SK-N-SH (cell line): ENCODE data around the gene MOV10L1. TPM values are rescaled to one million over a fixed set of nuclear protein-coding genes. Genes with fewer than 3 reads are reported as not detected.
"Not testable (repeated sequence)": the region's sequence is repeated elsewhere in the genome, so short reads cannot be mapped to it uniquely, and the experiment has no call there.

Experiments used
- CTCF ChIA-PET: fragments of 300-600, 350-600 bp; formaldehyde crosslinking; extraction: SDS; loops from one replicate; lab custom pipeline; 2021; lab: Yijun Ruan, JAX
- POLR2A ChIA-PET: fragments of 350-600 bp; sonication (Branson Sonifier 250); formaldehyde crosslinking; extraction: SDS; loops from one replicate; lab custom pipeline; 2020; ENCODE audit warnings: antibody characterized with exemption, inconsistent platforms; lab: Yijun Ruan, JAX
- DNase-seq: peaks from one replicate; pipeline ENCODE4 v3.0.0; 2012
- H2AFZ ChIP-seq: fragments of 200-600 bp; sonication (generic); 2 replicates; pipeline ENCODE4 v1.8.1; 2016; ENCODE audit warnings: antibody characterized with exemption, mild to moderate bottlenecking, low read depth
- H3F3A ChIP-seq: fragments of 200-600 bp; sonication (generic); replicated peaks from 2 replicates; pipeline ENCODE3; 2016; ENCODE audit warnings: antibody characterized with exemption, mild to moderate bottlenecking; ENCODE audit not compliant: insufficient read depth
- H3K27ac ChIP-seq, 2 experiments: fragments of 200-500 bp in 1 of 2; fragments of 200-600 bp in 1 of 2; sonication (Bioruptor generic) in 1 of 2; sonication (generic), shearing (Covaris generic) in 1 of 2; 2 replicates each; pipeline versions ENCODE4 v1.5.1 to v1.6.1; 2014 to 2016; ENCODE audit warnings: low read depth in 2 of 2, inconsistent platforms in 1 of 2, low read length in 1 of 2, mild to moderate bottlenecking in 1 of 2, mixed read lengths in 1 of 2
- H3K27me3 ChIP-seq: fragments of 200-600 bp; sonication (generic), shearing (Covaris generic); 2 replicates; pipeline ENCODE4 v1.6.1; 2016; ENCODE audit warnings: mixed run types; ENCODE audit not compliant: insufficient read depth
- H3K36me3 ChIP-seq, 2 experiments: fragments of 200-500 bp in 1 of 2; fragments of 200-600 bp in 1 of 2; sonication (Bioruptor generic) in 1 of 2; sonication (generic) in 1 of 2; replicated peaks in 1 of 2; 2 replicates each; pipeline versions ENCODE3 to v1.5.1; 2014 to 2016; ENCODE audit warnings: low read length in 1 of 2, mild to moderate bottlenecking in 1 of 2; ENCODE audit not compliant: insufficient read depth in 2 of 2, control insufficient read depth in 1 of 2
- H3K4me1 ChIP-seq, 2 experiments: fragments of 200-500 bp in 1 of 2; fragments of 200-600 bp in 1 of 2; sonication (Bioruptor generic) in 1 of 2; sonication (generic), shearing (Covaris generic) in 1 of 2; 2 replicates each; pipeline versions ENCODE4 v1.5.1 to v1.6.1; 2014 to 2016; ENCODE audit warnings: low read depth in 1 of 2, low read length in 1 of 2, mixed run types in 1 of 2; ENCODE audit not compliant: insufficient read depth in 2 of 2, control insufficient read depth in 1 of 2
- H3K4me2 ChIP-seq: fragments of 200-600 bp; sonication (generic), shearing (Covaris generic); 2 replicates; pipeline ENCODE4 v1.6.1; 2017; ENCODE audit warnings: mixed run types
- H3K4me3 ChIP-seq, 2 experiments: fragments of 200-500 bp in 1 of 2; fragments of 200-600 bp in 1 of 2; sonication (Bioruptor generic) in 1 of 2; sonication (generic), shearing (Covaris generic) in 1 of 2; 2 replicates each; pipeline versions ENCODE4 v1.5.1 to v1.8.1; 2014 to 2016; ENCODE audit warnings: low read depth in 2 of 2, inconsistent platforms in 1 of 2, low read length in 1 of 2, mild to moderate bottlenecking in 1 of 2, mixed read lengths in 1 of 2, moderate library complexity in 1 of 2
- H3K79me2 ChIP-seq: fragments of 200-600 bp; sonication (generic); 2 replicates; pipeline ENCODE4 v1.8.1; 2017; ENCODE audit warnings: mild to moderate bottlenecking; ENCODE audit not compliant: insufficient read depth
- H3K9ac ChIP-seq: fragments of 200-600 bp; sonication (generic); 2 replicates; pipeline ENCODE4 v1.6.1; 2017; ENCODE audit warnings: mixed run types
- H3K9me2 ChIP-seq: fragments of 200-600 bp; sonication (generic); 2 replicates; pipeline ENCODE4 v1.6.1; 2017; ENCODE audit warnings: mixed run types
- H3K9me3 ChIP-seq: fragments of 200-600 bp; sonication (generic); 2 replicates; pipeline ENCODE4 v1.6.1; 2017; ENCODE audit warnings: mixed run types, mild to moderate bottlenecking, moderate library complexity
- H4K20me1 ChIP-seq: fragments of 200-600 bp; sonication (generic); 2 replicates; pipeline ENCODE4 v1.6.1; 2017; ENCODE audit warnings: mild to moderate bottlenecking, mixed run types; ENCODE audit not compliant: insufficient read depth
- CHD2 ChIP-seq: fragments of 150-350 bp; IDR thresholded peaks from 2 replicates; pipeline ENCODE4 v1.6.1; 2018; ENCODE audit warnings: low read length; ENCODE audit not compliant: partially characterized antibody
- FOXJ3 ChIP-seq: sonication (generic); formaldehyde crosslinking; IDR thresholded peaks from 2 replicates; pipeline ENCODE4 v1.5.1; 2020; ENCODE audit warnings: mild to moderate bottlenecking, missing genetic modification reagents
- FOXM1 ChIP-seq: IDR thresholded peaks from 2 replicates; pipeline ENCODE4 v1.4.0; 2012; ENCODE audit warnings: low read depth, mild to moderate bottlenecking
- GATA2 ChIP-seq: sonication (generic); formaldehyde crosslinking; IDR thresholded peaks from 2 replicates; pipeline ENCODE4 v1.5.0; 2020; ENCODE audit warnings: mild to moderate bottlenecking, missing genetic modification reagents
- MEF2A ChIP-seq: IDR thresholded peaks from 2 replicates; pipeline ENCODE4 v1.4.0; 2012; ENCODE audit warnings: low read depth, borderline replicate concordance
- NRF1 ChIP-seq: IDR thresholded peaks from 2 replicates; pipeline ENCODE4 v1.6.1; 2012; ENCODE audit warnings: low read depth, mild to moderate bottlenecking, low read length
- POLR2AphosphoS5 ChIP-seq: IDR thresholded peaks from 2 replicates; pipeline ENCODE4 v1.6.1; 2012; ENCODE audit warnings: low read depth, low read length
- RCOR1 ChIP-seq: fragments of 150-350 bp; IDR thresholded peaks from 2 replicates; pipeline ENCODE4 v1.6.1; 2017; ENCODE audit warnings: antibody characterized with exemption, low read length
- RXRA ChIP-seq: IDR thresholded peaks from 2 replicates; pipeline ENCODE4 v1.4.0; 2012; ENCODE audit warnings: low read depth, mild to moderate bottlenecking, borderline replicate concordance
- SIN3A ChIP-seq: IDR thresholded peaks from 2 replicates; pipeline ENCODE4 v1.6.1; 2012; ENCODE audit warnings: low read depth, mild to moderate bottlenecking, low read length, moderate library complexity, borderline replicate concordance
- TEAD4 ChIP-seq: IDR thresholded peaks from 2 replicates; pipeline ENCODE4 v1.4.0; 2012; ENCODE audit warnings: mild to moderate bottlenecking, borderline replicate concordance; ENCODE audit not compliant: insufficient read depth
- WGBS: methylation state at CpG from one replicate; pipeline ENCODE4 v1.1.6; 2017; ENCODE audit warnings: low lambda C conversion rate; 5-methylcytosine and 5-hydroxymethylcytosine counted together
- polyA plus RNA-seq, 3 experiments: library from polyadenylated mRNA; depleted of rRNA; stranded (reverse); fragments of >200 nt; gene quantifications; 2 replicates each; pipeline ENCODE4 v1.2.3, GENCODE V29; 2012
- TF ChIP-seq, protein P1 (sequence below): fragments of 150-350 bp; IDR thresholded peaks from 2 replicates; pipeline ENCODE4 v1.6.1; 2017; ENCODE audit warnings: antibody characterized with exemption, low read length, low read depth, borderline replicate concordance
- TF ChIP-seq, protein P2 (sequence below): IDR thresholded peaks from 2 replicates; pipeline ENCODE4 v1.4.0; 2012; ENCODE audit warnings: low read depth, borderline replicate concordance
- TF ChIP-seq, protein P3 (sequence below): IDR thresholded peaks from 2 replicates; pipeline ENCODE4; 2012

MOV10L1 gene
- polyA plus RNA-seq, 1 of the 3 experiments (the other 2 are of a cell fraction): 2.1 TPM

GRCh38 chr22:50167689-50168489 lies 78.1 kb downstream of the MOV10L1 start:
- 53% methylated on average over 11 of the region's 11 CpGs for WGBS
- H3K9me3 ChIP-seq: no peaks in the 10 kb centered on the region
- ChIA-PET CTCF (interaction anchor here (0.7 to 0.8 kb wide), 3 partner anchors 18 to 26 kb away, joined by 3 read pairs; no protein-coding TSS in a partner anchor), POLR2A (no interaction called here)
- no peaks in the 10 kb centered on the region for H3F3A ChIP-seq
- H3K4me3 ChIP-seq: no peak overlapping the region
- DNase-seq: no peak
- TF ChIP-seq CHD2: no peak
- no peak for TF ChIP-seq NRF1
- TF ChIP-seq RCOR1: no peak
- no peak for TF ChIP-seq MEF2A
- no peak overlapping the region for H2AFZ ChIP-seq
- H3K36me3 ChIP-seq: no peaks in the 10 kb centered on the region
- H3K9me2 ChIP-seq: no peaks in the 10 kb centered on the region
- no peaks in the 10 kb centered on the region for H4K20me1 ChIP-seq
- H3K9ac ChIP-seq: no peak overlapping the region
- H3K4me1 ChIP-seq: peaks cover 0 to 3% of the 10 kb centered on the region in 2 experiments; a peak in 1 of 4 replicates
- H3K27ac ChIP-seq: no peak overlapping the region
- no peaks in the 10 kb centered on the region for H3K79me2 ChIP-seq
- no peak overlapping the region for H3K4me2 ChIP-seq
- H3K27me3 ChIP-seq: no peaks in the 10 kb centered on the region

GRCh38 chr22:50168490-50169180 lies 78.8 kb downstream of the MOV10L1 start:
- H3K9me3 ChIP-seq, H3K36me3 ChIP-seq, H3K4me2 ChIP-seq, POLR2A ChIA-PET, H3K27me3 ChIP-seq, H2AFZ ChIP-seq, H3K4me1 ChIP-seq, H3K79me2 ChIP-seq, DNase-seq, H3K9ac ChIP-seq, H3K4me3 ChIP-seq, H3K9me2 ChIP-seq, H3F3A ChIP-seq, H4K20me1 ChIP-seq, H3K27ac ChIP-seq: not testable (repeated sequence)
- CTCF ChIA-PET: interaction anchor here (0.7 kb wide), 1 partner anchor 19 kb away, joined by 4 read pairs; no protein-coding TSS in a partner anchor
- 86% methylated on average over 5 of the region's 5 CpGs for WGBS

DNA sequence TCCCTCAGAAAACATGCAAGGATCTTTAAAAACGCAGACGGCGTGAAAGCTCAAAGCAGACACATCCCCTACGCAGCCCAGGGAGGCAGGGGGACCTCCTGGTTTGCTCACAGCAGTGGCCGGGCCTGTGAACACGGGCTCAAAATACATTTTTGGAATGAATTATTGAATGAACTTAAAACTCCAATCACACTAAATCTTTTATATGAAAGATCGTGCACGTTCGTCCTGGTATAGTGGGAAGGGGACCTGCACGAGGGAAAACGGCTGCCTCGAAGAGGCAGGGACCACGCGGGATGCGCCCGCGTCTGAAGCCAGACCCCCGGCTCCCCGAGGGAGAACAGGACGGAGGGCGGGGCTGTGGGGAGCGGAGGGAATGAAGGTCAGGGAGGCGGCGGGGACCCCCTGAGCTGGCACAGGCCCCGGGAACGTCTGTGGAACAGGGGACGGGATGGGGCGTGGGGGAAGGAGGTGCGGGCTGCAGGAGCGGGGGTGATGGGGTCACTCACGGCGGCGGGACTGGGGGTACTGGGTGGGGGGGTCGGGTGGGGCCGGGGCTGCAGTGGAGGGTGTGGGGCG lies 79.5 kb downstream of the MOV10L1 start:
- Histone ChIP-seq H3K27ac (no peak overlapping the region), H3K36me3 (no peaks in the 10 kb centered on the region), H3K27me3 (no peaks in the 10 kb centered on the region), H3K4me1 (peaks cover 0 to 3% of the 10 kb centered on the region in 2 experiments; a peak in 1 of 4 replicates), H3K9ac (no peak overlapping the region)
- CTCF ChIA-PET: interaction anchor here (0.7 to 0.8 kb wide), 2 partner anchors 20 to 45 kb away, joined by 3 to 4 read pairs; no protein-coding TSS in a partner anchor
- POLR2A ChIA-PET: no interaction called here
- 71% methylated on average over 25 of the region's 36 CpGs for WGBS
- TF ChIP-seq SIN3A: no peak
- no peak for TF ChIP-seq RXRA
- TF ChIP-seq FOXM1: no peak
- TF ChIP-seq, protein P1, sequence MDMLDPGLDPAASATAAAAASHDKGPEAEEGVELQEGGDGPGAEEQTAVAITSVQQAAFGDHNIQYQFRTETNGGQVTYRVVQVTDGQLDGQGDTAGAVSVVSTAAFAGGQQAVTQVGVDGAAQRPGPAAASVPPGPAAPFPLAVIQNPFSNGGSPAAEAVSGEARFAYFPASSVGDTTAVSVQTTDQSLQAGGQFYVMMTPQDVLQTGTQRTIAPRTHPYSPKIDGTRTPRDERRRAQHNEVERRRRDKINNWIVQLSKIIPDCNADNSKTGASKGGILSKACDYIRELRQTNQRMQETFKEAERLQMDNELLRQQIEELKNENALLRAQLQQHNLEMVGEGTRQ: no peak
- no peak for TF ChIP-seq CHD2
- no peak for TF ChIP-seq TEAD4
- no peak for TF ChIP-seq FOXJ3 (CRISPR knock-in tag)
- TF ChIP-seq, protein P2, sequence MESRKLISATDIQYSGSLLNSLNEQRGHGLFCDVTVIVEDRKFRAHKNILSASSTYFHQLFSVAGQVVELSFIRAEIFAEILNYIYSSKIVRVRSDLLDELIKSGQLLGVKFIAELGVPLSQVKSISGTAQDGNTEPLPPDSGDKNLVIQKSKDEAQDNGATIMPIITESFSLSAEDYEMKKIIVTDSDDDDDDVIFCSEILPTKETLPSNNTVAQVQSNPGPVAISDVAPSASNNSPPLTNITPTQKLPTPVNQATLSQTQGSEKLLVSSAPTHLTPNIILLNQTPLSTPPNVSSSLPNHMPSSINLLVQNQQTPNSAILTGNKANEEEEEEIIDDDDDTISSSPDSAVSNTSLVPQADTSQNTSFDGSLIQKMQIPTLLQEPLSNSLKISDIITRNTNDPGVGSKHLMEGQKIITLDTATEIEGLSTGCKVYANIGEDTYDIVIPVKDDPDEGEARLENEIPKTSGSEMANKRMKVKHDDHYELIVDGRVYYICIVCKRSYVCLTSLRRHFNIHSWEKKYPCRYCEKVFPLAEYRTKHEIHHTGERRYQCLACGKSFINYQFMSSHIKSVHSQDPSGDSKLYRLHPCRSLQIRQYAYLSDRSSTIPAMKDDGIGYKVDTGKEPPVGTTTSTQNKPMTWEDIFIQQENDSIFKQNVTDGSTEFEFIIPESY: no peak
- no peak for TF ChIP-seq GATA2 (CRISPR knock-in tag)
- TF ChIP-seq POLR2AphosphoS5: no peak
- TF ChIP-seq, protein P3, sequence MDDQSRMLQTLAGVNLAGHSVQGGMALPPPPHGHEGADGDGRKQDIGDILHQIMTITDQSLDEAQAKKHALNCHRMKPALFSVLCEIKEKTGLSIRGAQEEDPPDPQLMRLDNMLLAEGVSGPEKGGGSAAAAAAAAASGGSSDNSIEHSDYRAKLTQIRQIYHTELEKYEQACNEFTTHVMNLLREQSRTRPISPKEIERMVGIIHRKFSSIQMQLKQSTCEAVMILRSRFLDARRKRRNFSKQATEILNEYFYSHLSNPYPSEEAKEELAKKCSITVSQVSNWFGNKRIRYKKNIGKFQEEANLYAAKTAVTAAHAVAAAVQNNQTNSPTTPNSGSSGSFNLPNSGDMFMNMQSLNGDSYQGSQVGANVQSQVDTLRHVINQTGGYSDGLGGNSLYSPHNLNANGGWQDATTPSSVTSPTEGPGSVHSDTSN: no peak
- TF ChIP-seq, all 33 proteins: peak for 0
- H2AFZ ChIP-seq: no peak overlapping the region
- no peak overlapping the region for H3K4me2 ChIP-seq
- no peaks in the 10 kb centered on the region for H3K9me2 ChIP-seq
- H3F3A ChIP-seq: no peaks in the 10 kb centered on the region
- H3K79me2 ChIP-seq: no peaks in the 10 kb centered on the region
- no peaks in the 10 kb centered on the region for H4K20me1 ChIP-seq
- peak overlapping the region in 1 of 2 experiments; percentile 54; a peak in 1 of 4 replicates for H3K4me3 ChIP-seq
- no peaks in the 10 kb centered on the region for H3K9me3 ChIP-seq
- peak; percentile 60 for DNase-seq
